GM19397 (cell line): ENCODE results near the gene KIAA0513.
A peak's percentile ranks its signal among the peaks of the same experiment; 100 is the strongest.

Experiments
- ATAC-seq: cut with Tn5 transposase; IDR thresholded peaks from one replicate; pipeline ENCODE4 v1.9.1; 2021; ENCODE audit warnings: mild to moderate bottlenecking, moderate library complexity; ENCODE audit not compliant: unreplicated experiment

The KIAA0513 gene

GRCh38 chr16:85027349-85027957 is at the start of gene KIAA0513:
KIAA0513 (plus strand) TSS chr16:85027795; CDS start chr16:85067072, 39,277 bp downstream.
- ATAC-seq = peak; percentile 90

- no peak for ATAC-seq
These were observed 48.1 kb upstream of the KIAA0513 start for GRCh38 chr16:84979516-84979915.

GRCh38 chr16:84982434-84982833 is 45.2 kb upstream of the KIAA0513 start:
- no peak for ATAC-seq

GRCh38 chr16:84985079-84986065 is 42.2 kb upstream of the KIAA0513 start:
- ATAC-seq = no peak

- ATAC-seq = no peak
These were observed 41.5 kb upstream of the KIAA0513 start for GRCh38 chr16:84986102-84986501.

- no peak for ATAC-seq
These were observed 40.7 kb upstream of the KIAA0513 start for GRCh38 chr16:84986879-84987278.

GRCh38 chr16:84988328-84989080 is 39.1 kb upstream of the KIAA0513 start:
- no peak for ATAC-seq

GRCh38 chr16:84989749-84990620 is 37.6 kb upstream of the KIAA0513 start:
- no peak for ATAC-seq

- no peak for ATAC-seq
These were observed 36.8 kb upstream of the KIAA0513 start for GRCh38 chr16:84990782-84991181.

- no peak for ATAC-seq
These were observed 34.9 kb upstream of the KIAA0513 start for GRCh38 chr16:84992717-84993075.

- no peak for ATAC-seq
These were observed 33.7 kb upstream of the KIAA0513 start for GRCh38 chr16:84993926-84994325.

GRCh38 chr16:84995663-84996062 is 31.9 kb upstream of the KIAA0513 start:
- ATAC-seq = no peak

- ATAC-seq = no peak
These were observed 31.2 kb upstream of the KIAA0513 start for GRCh38 chr16:84996365-84996764.

- ATAC-seq = no peak
These were observed 28.4 kb upstream of the KIAA0513 start for GRCh38 chr16:84999200-84999599.

GRCh38 chr16:84999857-85000480 is 27.6 kb upstream of the KIAA0513 start:
- ATAC-seq = no peak

- ATAC-seq = no peak
These were observed 25.5 kb upstream of the KIAA0513 start for GRCh38 chr16:85002099-85002541.

GRCh38 chr16:85002608-85003007 is 25.0 kb upstream of the KIAA0513 start:
- ATAC-seq = no peak

GRCh38 chr16:85003076-85003475 is 24.5 kb upstream of the KIAA0513 start:
- no peak for ATAC-seq

GRCh38 chr16:85003725-85004586 is 23.6 kb upstream of the KIAA0513 start:
- ATAC-seq = no peak
